Measurements from ENCODE around the gene TMEM97.

The TMEM97 gene

DNA sequence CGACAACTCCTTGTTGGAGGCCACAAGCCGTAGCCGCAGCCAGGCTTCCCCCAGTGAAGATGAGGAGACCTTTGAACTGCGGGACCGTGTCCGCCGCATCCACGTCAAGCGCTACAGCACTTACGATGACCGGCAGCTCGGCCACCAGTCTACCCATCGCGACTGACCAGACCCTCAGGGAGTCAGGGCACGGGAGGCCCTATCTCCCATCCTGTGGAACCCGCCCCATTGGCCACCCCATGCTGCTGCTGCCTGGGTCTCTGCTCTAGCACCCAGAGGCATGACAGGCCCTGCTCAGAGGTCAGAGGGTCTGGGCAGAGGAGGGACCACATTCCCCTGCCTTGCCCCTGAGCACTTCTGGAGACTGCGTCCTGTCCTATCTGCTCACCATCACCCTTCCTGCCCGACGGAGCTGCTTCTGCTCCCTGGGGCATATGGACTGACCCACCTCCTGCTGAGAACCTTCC, 25.5 kb downstream of the TMEM97 start:
- Histone ChIP-seq H3K9me3 (ENCODE audit: control insufficient read depth, insufficient read depth, low read depth, low read length) (no peaks in the 10 kb centered on the region), H3K4me3 (ENCODE audit: low read depth, low read length) (no peak overlapping the region), H3K4me1 (ENCODE audit: control insufficient read depth, insufficient read depth, low read length) (no peaks in the 10 kb centered on the region), H3K27ac (ENCODE audit: extremely low read depth, low read depth, low read length) (no peak overlapping the region), H3K36me3 (ENCODE audit: control insufficient read depth in 2 of 2, insufficient read depth in 1 of 2, low read length in 2 of 2) (peaks cover 30 to 98% of the 10 kb centered on the region in 2 experiments)
- CTCF ChIA-PET, result interaction anchor here (0.5 to 0.6 kb wide), 2 partner anchors 11 to 116 kb away, joined by 3 read pairs; no protein-coding TSS in a partner anchor
- TF ChIP-seq ZXDB (tag by site-specific recombination; IDR thresholded peaks at IDR 0.05), result no peak
- TF ChIP-seq, protein P1, sequence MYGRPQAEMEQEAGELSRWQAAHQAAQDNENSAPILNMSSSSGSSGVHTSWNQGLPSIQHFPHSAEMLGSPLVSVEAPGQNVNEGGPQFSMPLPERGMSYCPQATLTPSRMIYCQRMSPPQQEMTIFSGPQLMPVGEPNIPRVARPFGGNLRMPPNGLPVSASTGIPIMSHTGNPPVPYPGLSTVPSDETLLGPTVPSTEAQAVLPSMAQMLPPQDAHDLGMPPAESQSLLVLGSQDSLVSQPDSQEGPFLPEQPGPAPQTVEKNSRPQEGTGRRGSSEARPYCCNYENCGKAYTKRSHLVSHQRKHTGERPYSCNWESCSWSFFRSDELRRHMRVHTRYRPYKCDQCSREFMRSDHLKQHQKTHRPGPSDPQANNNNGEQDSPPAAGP (tag by site-specific recombination; IDR thresholded peaks at IDR 0.05), result no peak
- no peak for TF ChIP-seq ZNF324 (tag by site-specific recombination; IDR thresholded peaks at IDR 0.05)
- TF ChIP-seq ZNF692 (tag by site-specific recombination; IDR thresholded peaks at IDR 0.05), result no peak
- TF ChIP-seq PBX3 (CRISPR knock-in tag; IDR thresholded peaks at IDR 0.05), result no peak
- TF ChIP-seq, protein P2, sequence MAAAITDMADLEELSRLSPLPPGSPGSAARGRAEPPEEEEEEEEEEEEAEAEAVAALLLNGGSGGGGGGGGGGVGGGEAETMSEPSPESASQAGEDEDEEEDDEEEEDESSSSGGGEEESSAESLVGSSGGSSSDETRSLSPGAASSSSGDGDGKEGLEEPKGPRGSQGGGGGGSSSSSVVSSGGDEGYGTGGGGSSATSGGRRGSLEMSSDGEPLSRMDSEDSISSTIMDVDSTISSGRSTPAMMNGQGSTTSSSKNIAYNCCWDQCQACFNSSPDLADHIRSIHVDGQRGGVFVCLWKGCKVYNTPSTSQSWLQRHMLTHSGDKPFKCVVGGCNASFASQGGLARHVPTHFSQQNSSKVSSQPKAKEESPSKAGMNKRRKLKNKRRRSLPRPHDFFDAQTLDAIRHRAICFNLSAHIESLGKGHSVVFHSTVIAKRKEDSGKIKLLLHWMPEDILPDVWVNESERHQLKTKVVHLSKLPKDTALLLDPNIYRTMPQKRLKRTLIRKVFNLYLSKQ (tag by site-specific recombination; IDR thresholded peaks at IDR 0.05; ENCODE audit: borderline replicate concordance), result no peak
- TF ChIP-seq YY1 (tag by site-specific recombination; IDR thresholded peaks at IDR 0.05), result no peak
- TF ChIP-seq TSHZ1 (tag by site-specific recombination; IDR thresholded peaks at IDR 0.05; ENCODE audit: borderline replicate concordance), result no peak
- TF ChIP-seq ZNF560 (tag by site-specific recombination; IDR thresholded peaks at IDR 0.05; ENCODE audit: borderline replicate concordance), result no peak
- TF ChIP-seq ZNF837 (tag by site-specific recombination; IDR thresholded peaks at IDR 0.05), result no peak
- no peak for TF ChIP-seq ZNF830 (tag by site-specific recombination; IDR thresholded peaks at IDR 0.05; ENCODE audit: low read depth)
- no peak for TF ChIP-seq TRIM28 (IDR thresholded peaks at IDR 0.05; ENCODE audit: borderline replicate concordance, low read length)
- no peak for TF ChIP-seq ZNF624 (tag by site-specific recombination; IDR thresholded peaks at IDR 0.05)
- no peak for TF ChIP-seq HIC1 (tag by site-specific recombination; IDR thresholded peaks at IDR 0.05)
- TF ChIP-seq ZSCAN30 (tag by site-specific recombination; IDR thresholded peaks at IDR 0.05), result no peak
- POLR2A ChIA-PET, result interaction anchor here (2.2 to 5.9 kb wide), 2 partner anchors 9 to 13 kb away, joined by 7 to 53 read pairs; partner anchors contain the start of genes IFT20, POLDIP2 and TNFAIP1
